HG02642 (cell line): ENCODE results near the gene CSRNP3.

Experiments
- ATAC-seq: cut with Tn5 transposase; IDR thresholded peaks from one replicate; pipeline ENCODE4 v1.9.1; 2021; ENCODE audit warnings: mild to moderate bottlenecking; ENCODE audit not compliant: unreplicated experiment, poor library complexity

The CSRNP3 gene

GRCh38 chr2:165470361-165470760 lies 863 bp downstream of the CSRNP3 start:
- ATAC-seq: no peak

GRCh38 chr2:165471349-165471950 lies 2.0 kb downstream of the CSRNP3 start:
- ATAC-seq: no peak

- ATAC-seq: no peak
Measured at GRCh38 chr2:165472922-165473321, 3.4 kb downstream of the CSRNP3 start.

- no peak for ATAC-seq
Measured at GRCh38 chr2:165474619-165475276, 5.2 kb downstream of the CSRNP3 start.

- ATAC-seq: no peak
Measured at GRCh38 chr2:165475277-165476004, 5.9 kb downstream of the CSRNP3 start.

- no peak for ATAC-seq
Measured at GRCh38 chr2:165479856-165480255, 10.4 kb downstream of the CSRNP3 start.

GRCh38 chr2:165494573-165494972 lies 25.1 kb downstream of the CSRNP3 start:
- no peak for ATAC-seq

- ATAC-seq: no peak
Measured at GRCh38 chr2:165497659-165498317, 28.3 kb downstream of the CSRNP3 start.

GRCh38 chr2:165499131-165499530 lies 29.6 kb downstream of the CSRNP3 start:
- ATAC-seq: no peak

- ATAC-seq: no peak
Measured at GRCh38 chr2:165500001-165500400, 30.5 kb downstream of the CSRNP3 start.

- no peak for ATAC-seq
Measured at GRCh38 chr2:165500816-165501215, 31.3 kb downstream of the CSRNP3 start.

GRCh38 chr2:165505514-165505913 lies 36.0 kb downstream of the CSRNP3 start:
- ATAC-seq: no peak

- no peak for ATAC-seq
Measured at GRCh38 chr2:165508927-165509326, 39.4 kb downstream of the CSRNP3 start.

- ATAC-seq: no peak
Measured at GRCh38 chr2:165513479-165513878, 44.0 kb downstream of the CSRNP3 start.

- no peak for ATAC-seq
Measured at GRCh38 chr2:165518611-165519010, 49.1 kb downstream of the CSRNP3 start.

GRCh38 chr2:165522719-165523118 lies 53.2 kb downstream of the CSRNP3 start:
- no peak for ATAC-seq

- no peak for ATAC-seq
Measured at GRCh38 chr2:165524720-165525119, 55.2 kb downstream of the CSRNP3 start.

- ATAC-seq: no peak
Measured at GRCh38 chr2:165528691-165529090, 59.2 kb downstream of the CSRNP3 start.

- no peak for ATAC-seq
Measured at GRCh38 chr2:165529130-165529529, 59.6 kb downstream of the CSRNP3 start.

GRCh38 chr2:165533331-165533730 lies 63.8 kb downstream of the CSRNP3 start:
- ATAC-seq: no peak

- no peak for ATAC-seq
Measured at GRCh38 chr2:165535471-165535870, 66.0 kb downstream of the CSRNP3 start.
